Mammary epithelial cell (primary cell): Measurements from ENCODE around the gene TRPM5.

Experiments used
- CTCF ChIP-seq, 2 donors: IDR thresholded peaks in 1 of 2; conservative IDR thresholded peaks in 1 of 2; 2 replicates each; pipeline ENCODE4 v1.5.1; 2011 to 2012; ENCODE audit warnings: inconsistent platforms in 2 of 2, low read length in 2 of 2, mild to moderate bottlenecking in 2 of 2, control low read depth in 1 of 2, low read depth in 1 of 2; ENCODE audit not compliant: insufficient read depth in 1 of 2; ENCODE audit errors: extremely low read depth in 1 of 2
- EZH2 ChIP-seq: IDR thresholded peaks from 2 replicates; pipeline ENCODE4 v1.6.1; 2012; ENCODE audit warnings: low read length, inconsistent platforms, borderline replicate concordance

GRCh38 chr11:2426221-2426620 is 18.1 kb downstream of the TRPM5 start:
- no peak for TF ChIP-seq CTCF (conservative IDR thresholded peaks at IDR 0.05 in 1 of 2, IDR thresholded peaks at IDR 0.05 in 1 of 2; ENCODE audit: extremely low read depth in 1 of 2, insufficient read depth in 1 of 2, low read depth in 1 of 2, low read length in 2 of 2)
- no peak for TF ChIP-seq EZH2
